Measurements from ENCODE around the gene MRPL24. TPM values are rescaled to one million over a fixed set of nuclear protein-coding genes. Genes with fewer than 3 reads are reported as not detected.

Gene MRPL24
- total RNA-seq, 1 experiment from 2014 or later = 27.3 TPM

DNA sequence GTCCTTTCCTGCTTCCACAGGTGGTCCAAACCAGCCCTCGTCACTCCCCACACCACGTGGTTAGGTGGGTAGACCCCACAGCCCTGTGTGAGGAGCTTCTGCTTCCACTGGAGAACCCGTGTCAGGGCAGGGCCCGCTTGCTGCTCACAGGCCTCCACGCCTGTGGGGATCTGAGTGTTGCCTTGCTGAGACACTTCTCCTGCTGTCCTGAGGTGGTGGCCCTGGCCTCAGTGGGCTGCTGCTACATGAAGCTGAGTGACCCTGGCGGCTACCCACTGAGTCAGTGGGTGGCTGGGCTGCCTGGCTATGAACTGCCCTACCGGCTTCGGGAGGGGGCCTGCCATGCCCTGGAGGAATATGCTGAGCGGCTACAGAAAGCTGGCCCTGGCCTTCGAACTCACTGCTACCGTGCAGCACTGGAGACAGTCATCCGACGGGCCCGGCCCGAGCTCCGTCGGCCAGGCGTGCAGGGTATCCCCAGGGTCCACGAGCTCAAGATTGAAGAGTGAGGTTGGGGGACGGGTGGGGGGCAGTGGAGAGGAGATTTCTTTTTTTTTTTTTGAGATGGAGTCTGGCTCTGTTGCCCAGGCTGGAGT lies 6.8 kb downstream of the MRPL24 start:
- Histone ChIP-seq H2BK12ac (ENCODE audit: insufficient read length, low read depth, low read length) (no peak overlapping the region), H3K9ac (ENCODE audit: extremely low read depth, insufficient read length, low read length) (no peak overlapping the region), H3K56ac (ENCODE audit: insufficient read length, low read depth, low read length) (no peak overlapping the region), H2BK5ac (ENCODE audit: insufficient read length, low read length) (no peak overlapping the region), H3K18ac (ENCODE audit: insufficient read length, low read depth, low read length) (no peak overlapping the region), H2AK5ac (ENCODE audit: insufficient read length, low read length) (no peak overlapping the region), H4K20me1 (ENCODE audit: control insufficient read depth, insufficient read depth, insufficient read length) (no peaks in the 10 kb centered on the region), H3T11ph (ENCODE audit: low read length) (no peak overlapping the region), H3K23ac (ENCODE audit: insufficient read length, low read depth, low read length) (no peak overlapping the region), H4K91ac (ENCODE audit: insufficient read length, low read depth, low read length) (no peak overlapping the region), H3K14ac (ENCODE audit: insufficient read depth, low read length) (no peak overlapping the region), H4K8ac (replicated peaks; ENCODE audit: insufficient read length, low read depth, low read length) (no peak overlapping the region), H4K5ac (ENCODE audit: insufficient read length, low read depth, low read length) (no peak overlapping the region), H3K9me3 (ENCODE audit: control insufficient read depth, low read depth, low read length) (no peaks in the 10 kb centered on the region), H3K79me1 (ENCODE audit: insufficient read depth, low read depth, low read length, poor library complexity, severe bottlenecking) (no peaks in the 10 kb centered on the region), H3K4me1 (ENCODE audit: insufficient read depth, low read length) (no peaks in the 10 kb centered on the region), H2BK20ac (ENCODE audit: low read depth, low read length, poor library complexity, severe bottlenecking) (no peak overlapping the region), H2AFZ (ENCODE audit: low read length) (no peak overlapping the region), H3K4ac (ENCODE audit: low read depth, low read length) (no peak overlapping the region), H3K27me3 (ENCODE audit: insufficient read depth, low read length) (no peaks in the 10 kb centered on the region), H2BK15ac (ENCODE audit: low read depth, low read length) (no peak overlapping the region), H3K23me2 (ENCODE audit: insufficient read length, low read depth, low read length, poor library complexity, severe bottlenecking) (no peaks in the 10 kb centered on the region), H2BK120ac (ENCODE audit: low read depth, low read length, poor library complexity, severe bottlenecking) (no peak overlapping the region), H3K79me2 (ENCODE audit: insufficient read depth, low read length) (no peaks in the 10 kb centered on the region), H3K27ac (ENCODE audit: insufficient read length, low read depth, low read length) (no peak overlapping the region), H3K4me2 (ENCODE audit: insufficient read depth, insufficient read length, low read length) (no peak overlapping the region)
- H3K4me1 Mint-ChIP-seq = peaks cover 9 to 10% of the 10 kb centered on the region in 2 experiments
- no peaks in the 10 kb centered on the region for H3K27me3 Mint-ChIP-seq (ENCODE audit: low read depth)
- DNase-seq = no peak
- WGBS (ENCODE audit: extremely low coverage, insufficient read length, low lambda C conversion rate) = no CpG with 5 or more reads among the region's 20 CpGs
- no peak overlapping the region; a peak in 1 of 7 replicates for H3K27ac Mint-ChIP-seq
- H3K36me3 Mint-ChIP-seq (ENCODE audit: insufficient read depth in 1 of 3, low read depth in 3 of 3) = peaks cover 4 to 21% (median 21%) of the 10 kb centered on the region in 3 experiments; a peak in 6 of 7 replicates
- H3K4me3 Mint-ChIP-seq = no peak overlapping the region
- TF ChIP-seq, protein P1, sequence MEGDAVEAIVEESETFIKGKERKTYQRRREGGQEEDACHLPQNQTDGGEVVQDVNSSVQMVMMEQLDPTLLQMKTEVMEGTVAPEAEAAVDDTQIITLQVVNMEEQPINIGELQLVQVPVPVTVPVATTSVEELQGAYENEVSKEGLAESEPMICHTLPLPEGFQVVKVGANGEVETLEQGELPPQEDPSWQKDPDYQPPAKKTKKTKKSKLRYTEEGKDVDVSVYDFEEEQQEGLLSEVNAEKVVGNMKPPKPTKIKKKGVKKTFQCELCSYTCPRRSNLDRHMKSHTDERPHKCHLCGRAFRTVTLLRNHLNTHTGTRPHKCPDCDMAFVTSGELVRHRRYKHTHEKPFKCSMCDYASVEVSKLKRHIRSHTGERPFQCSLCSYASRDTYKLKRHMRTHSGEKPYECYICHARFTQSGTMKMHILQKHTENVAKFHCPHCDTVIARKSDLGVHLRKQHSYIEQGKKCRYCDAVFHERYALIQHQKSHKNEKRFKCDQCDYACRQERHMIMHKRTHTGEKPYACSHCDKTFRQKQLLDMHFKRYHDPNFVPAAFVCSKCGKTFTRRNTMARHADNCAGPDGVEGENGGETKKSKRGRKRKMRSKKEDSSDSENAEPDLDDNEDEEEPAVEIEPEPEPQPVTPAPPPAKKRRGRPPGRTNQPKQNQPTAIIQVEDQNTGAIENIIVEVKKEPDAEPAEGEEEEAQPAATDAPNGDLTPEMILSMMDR (conservative IDR thresholded peaks at IDR 0.05) = no peak
- H3K9me3 Mint-ChIP-seq = no peaks in the 10 kb centered on the region
